Astrocyte (in vitro differentiated cells and primary cell): ENCODE results near the gene ATP10D. TPM values are rescaled to one million over a fixed set of nuclear protein-coding genes. Genes with fewer than 3 reads are reported as not detected.

Experiments
- DNase-seq: peaks from one replicate; pipeline ENCODE4 v3.0.0-alpha.2; 2010; ENCODE audit warnings: low read depth
- FAIRE-seq: peaks from 2 replicates; lab custom pipeline; 2011; peaks lifted over from hg19 to GRCh38; lab: Jason Lieb, UNC
- H2AFZ ChIP-seq: 2 replicates; pipeline ENCODE4 v1.6.0; 2012; ENCODE audit warnings: low read depth, low read length, inconsistent platforms
- H3K27ac ChIP-seq: 2 replicates; pipeline ENCODE4 v1.5.1; 2011; ENCODE audit warnings: low read depth, low read length, inconsistent platforms
- H3K27me3 ChIP-seq: 2 replicates; pipeline ENCODE4 v1.6.0; 2011; ENCODE audit warnings: low read length, inconsistent platforms; ENCODE audit not compliant: insufficient read depth
- H3K36me3 ChIP-seq: 2 replicates; pipeline ENCODE4 v1.5.1; 2011; ENCODE audit warnings: low read length, inconsistent platforms; ENCODE audit not compliant: insufficient read depth
- H3K4me1 ChIP-seq: 2 replicates; pipeline ENCODE4 v1.5.1; 2011; ENCODE audit warnings: low read length, inconsistent platforms; ENCODE audit not compliant: insufficient read depth
- H3K4me2 ChIP-seq: 2 replicates; pipeline ENCODE4 v1.6.0; 2012; ENCODE audit warnings: low read length, inconsistent platforms
- H3K4me3 ChIP-seq: 2 replicates; pipeline ENCODE4 v1.5.1; 2011; ENCODE audit warnings: low read depth, mild to moderate bottlenecking, low read length, inconsistent platforms; ENCODE audit not compliant: insufficient read depth
- H3K79me2 ChIP-seq: 2 replicates; pipeline ENCODE4 v1.6.0; 2012; ENCODE audit warnings: mild to moderate bottlenecking, low read length, inconsistent platforms; ENCODE audit not compliant: insufficient read depth
- H3K9ac ChIP-seq: 2 replicates; pipeline ENCODE4 v1.6.0; 2012; ENCODE audit warnings: mild to moderate bottlenecking, low read length, inconsistent platforms
- H3K9me3 ChIP-seq: 2 replicates; pipeline ENCODE4 v1.5.1; 2012; ENCODE audit warnings: low read depth, mild to moderate bottlenecking, low read length, inconsistent platforms; ENCODE audit not compliant: insufficient read depth
- H4K20me1 ChIP-seq: 2 replicates; pipeline ENCODE4 v1.6.0; 2012; ENCODE audit warnings: low read length, inconsistent platforms; ENCODE audit not compliant: insufficient read depth
- H3K27ac Mint-ChIP-seq: one replicate; pipeline ENCODE4 v1.8.0; 2021; ENCODE audit warnings: mild to moderate bottlenecking, mixed read lengths; ENCODE audit not compliant: unreplicated experiment
- H3K27me3 Mint-ChIP-seq: one replicate; pipeline ENCODE4 v1.8.0; 2021; ENCODE audit warnings: low read depth, mixed read lengths; ENCODE audit not compliant: unreplicated experiment
- H3K36me3 Mint-ChIP-seq: one replicate; pipeline ENCODE4 v1.8.0; 2021; ENCODE audit warnings: low read depth, mixed read lengths; ENCODE audit not compliant: unreplicated experiment
- H3K4me1 Mint-ChIP-seq: one replicate; pipeline ENCODE4 v1.8.0; 2021; ENCODE audit warnings: low read depth, mixed read lengths; ENCODE audit not compliant: unreplicated experiment
- H3K4me3 Mint-ChIP-seq: one replicate; pipeline ENCODE4 v1.8.0; 2021; ENCODE audit warnings: mild to moderate bottlenecking, moderate library complexity, mixed read lengths; ENCODE audit not compliant: unreplicated experiment
- H3K9me3 Mint-ChIP-seq: one replicate; pipeline ENCODE4 v1.8.0; 2021; ENCODE audit warnings: mild to moderate bottlenecking, mixed read lengths; ENCODE audit not compliant: unreplicated experiment
- EZH2 ChIP-seq: IDR thresholded peaks from 2 replicates; pipeline ENCODE4 v1.6.1; 2012; ENCODE audit warnings: mild to moderate bottlenecking, low read length, inconsistent platforms; ENCODE audit not compliant: insufficient read depth
- total RNA-seq: library from RNA; stranded (reverse); gene quantifications from 2 replicates; pipeline ENCODE4 v1.2.1, GENCODE V29; 2021
- TF ChIP-seq, protein P1 (sequence below): IDR thresholded peaks from 2 replicates; pipeline ENCODE4 v1.5.1; 2011; ENCODE audit warnings: low read depth, mild to moderate bottlenecking, inconsistent platforms, low read length, moderate library complexity; ENCODE audit not compliant: insufficient read depth

Gene ATP10D
- total RNA-seq, 1 donor from 2014 or later: 75.8 TPM

DNA sequence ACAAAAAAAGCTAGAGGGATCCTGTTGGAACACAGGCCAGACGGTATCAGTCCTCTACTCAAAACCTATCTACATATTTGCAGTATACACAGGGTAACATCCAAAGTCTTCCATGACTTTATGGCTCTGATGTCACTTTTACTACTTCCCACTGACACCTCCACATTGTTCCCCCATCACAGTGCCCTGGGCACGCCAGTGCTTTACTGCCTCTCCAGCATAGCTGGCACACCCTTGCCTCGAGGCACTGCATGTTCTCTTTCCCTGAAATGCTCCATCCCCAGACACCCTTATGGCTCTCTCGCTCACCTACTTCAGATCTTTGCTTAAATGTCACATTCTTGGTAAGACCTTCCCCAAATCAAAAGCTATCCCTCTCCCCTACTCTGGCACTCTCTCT is 6.3 kb upstream of the ATP10D start:
- H3K36me3 Mint-ChIP-seq: no peaks in the 10 kb centered on the region
- Histone ChIP-seq H2AFZ (no peak overlapping the region), H3K36me3 (no peaks in the 10 kb centered on the region), H3K9ac (no peak overlapping the region), H4K20me1 (no peaks in the 10 kb centered on the region), H3K9me3 (no peaks in the 10 kb centered on the region), H3K27ac (no peak overlapping the region), H3K4me1 (peaks cover 7% of the 10 kb centered on the region), H3K27me3 (no peaks in the 10 kb centered on the region), H3K79me2 (no peaks in the 10 kb centered on the region), H3K4me3 (no peak overlapping the region), H3K4me2 (no peak overlapping the region)
- TF ChIP-seq EZH2: no peak
- TF ChIP-seq, protein P1, sequence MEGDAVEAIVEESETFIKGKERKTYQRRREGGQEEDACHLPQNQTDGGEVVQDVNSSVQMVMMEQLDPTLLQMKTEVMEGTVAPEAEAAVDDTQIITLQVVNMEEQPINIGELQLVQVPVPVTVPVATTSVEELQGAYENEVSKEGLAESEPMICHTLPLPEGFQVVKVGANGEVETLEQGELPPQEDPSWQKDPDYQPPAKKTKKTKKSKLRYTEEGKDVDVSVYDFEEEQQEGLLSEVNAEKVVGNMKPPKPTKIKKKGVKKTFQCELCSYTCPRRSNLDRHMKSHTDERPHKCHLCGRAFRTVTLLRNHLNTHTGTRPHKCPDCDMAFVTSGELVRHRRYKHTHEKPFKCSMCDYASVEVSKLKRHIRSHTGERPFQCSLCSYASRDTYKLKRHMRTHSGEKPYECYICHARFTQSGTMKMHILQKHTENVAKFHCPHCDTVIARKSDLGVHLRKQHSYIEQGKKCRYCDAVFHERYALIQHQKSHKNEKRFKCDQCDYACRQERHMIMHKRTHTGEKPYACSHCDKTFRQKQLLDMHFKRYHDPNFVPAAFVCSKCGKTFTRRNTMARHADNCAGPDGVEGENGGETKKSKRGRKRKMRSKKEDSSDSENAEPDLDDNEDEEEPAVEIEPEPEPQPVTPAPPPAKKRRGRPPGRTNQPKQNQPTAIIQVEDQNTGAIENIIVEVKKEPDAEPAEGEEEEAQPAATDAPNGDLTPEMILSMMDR: no peak
- no peak overlapping the region for H3K27ac Mint-ChIP-seq
- H3K9me3 Mint-ChIP-seq: no peaks in the 10 kb centered on the region
- DNase-seq: no peak
- H3K27me3 Mint-ChIP-seq: no peaks in the 10 kb centered on the region
- no peak overlapping the region for H3K4me3 Mint-ChIP-seq
- no peak for FAIRE-seq
- peaks cover 6% of the 10 kb centered on the region for H3K4me1 Mint-ChIP-seq

DNA sequence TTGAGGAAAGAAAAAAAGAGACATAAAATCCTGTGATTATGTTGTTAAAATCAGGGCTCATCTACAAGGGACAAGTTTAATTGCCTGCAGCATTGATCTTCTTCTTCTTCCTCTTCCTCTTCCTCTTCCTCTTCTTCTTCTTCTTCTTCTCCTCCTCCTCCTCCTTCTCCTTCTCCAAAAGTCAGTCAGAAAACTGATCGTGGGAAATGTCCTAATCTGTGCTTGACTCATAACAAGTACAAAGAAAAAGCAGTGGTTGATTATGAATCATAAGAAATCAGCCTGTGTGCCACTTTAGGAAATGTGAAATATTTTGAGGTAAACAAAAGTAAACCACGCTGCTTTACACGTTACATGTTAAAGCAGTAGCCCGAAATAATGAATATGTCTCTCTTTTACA is 2.7 kb upstream of the ATP10D start:
- FAIRE-seq (no peak), DNase-seq (peak; percentile 72)
- peak overlapping the region; percentile 52 for H3K27ac ChIP-seq
- TF ChIP-seq EZH2: no peak
- TF ChIP-seq, protein P1: no peak
- no peaks in the 10 kb centered on the region for H3K36me3 Mint-ChIP-seq
- H3K36me3 ChIP-seq: no peaks in the 10 kb centered on the region
- no peak overlapping the region for H3K4me3 ChIP-seq
- peak overlapping the region; percentile 30 for H3K9ac ChIP-seq
- no peaks in the 10 kb centered on the region for H3K27me3 Mint-ChIP-seq
- peaks cover 16% of the 10 kb centered on the region for H3K79me2 ChIP-seq
- no peaks in the 10 kb centered on the region for H3K9me3 Mint-ChIP-seq
- no peak overlapping the region for H2AFZ ChIP-seq
- H3K4me2 ChIP-seq: peak overlapping the region; percentile 61
- no peaks in the 10 kb centered on the region for H4K20me1 ChIP-seq
- no peaks in the 10 kb centered on the region for H3K27me3 ChIP-seq
- peaks cover 10% of the 10 kb centered on the region for H3K4me1 ChIP-seq
- H3K4me1 Mint-ChIP-seq: peaks cover 13% of the 10 kb centered on the region
- H3K9me3 ChIP-seq: no peaks in the 10 kb centered on the region
- no peak overlapping the region for H3K4me3 Mint-ChIP-seq
- H3K27ac Mint-ChIP-seq: no peak overlapping the region

DNA sequence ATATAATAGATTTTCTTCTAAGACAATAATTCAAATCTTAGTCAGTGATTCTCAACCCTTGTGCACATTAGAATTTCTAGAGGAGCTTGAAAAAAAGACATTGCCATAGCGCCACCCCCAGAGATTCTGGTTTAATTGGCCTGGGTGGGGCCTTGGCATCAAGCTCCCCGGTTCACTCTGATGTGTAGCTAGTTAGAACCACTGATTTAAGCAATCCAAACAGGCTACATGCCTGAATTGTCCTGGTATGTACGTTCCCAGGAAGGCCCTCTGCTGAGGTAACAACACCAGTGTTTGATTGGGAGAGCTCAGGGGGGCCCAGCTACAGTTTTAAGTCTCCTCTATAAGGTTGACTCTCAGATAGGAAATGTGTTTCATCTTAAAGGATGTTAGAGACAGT is 1.3 kb upstream of the ATP10D start:
- Histone ChIP-seq H3K4me2 (no peak overlapping the region), H3K36me3 (no peaks in the 10 kb centered on the region), H3K4me1 (peaks cover 10% of the 10 kb centered on the region), H3K9me3 (no peaks in the 10 kb centered on the region), H3K4me3 (no peak overlapping the region), H3K27ac (no peak overlapping the region), H3K79me2 (peaks cover 30% of the 10 kb centered on the region), H3K27me3 (no peaks in the 10 kb centered on the region), H2AFZ (peak overlapping the region; percentile 43), H3K9ac (no peak overlapping the region), H4K20me1 (no peaks in the 10 kb centered on the region)
- H3K4me3 Mint-ChIP-seq: no peak overlapping the region
- peaks cover 13% of the 10 kb centered on the region for H3K4me1 Mint-ChIP-seq
- no peak for FAIRE-seq
- no peaks in the 10 kb centered on the region for H3K27me3 Mint-ChIP-seq
- no peak overlapping the region for H3K27ac Mint-ChIP-seq
- TF ChIP-seq, protein P1: no peak
- TF ChIP-seq EZH2: no peak
- peak; percentile 42 for DNase-seq
- H3K9me3 Mint-ChIP-seq: no peaks in the 10 kb centered on the region
- H3K36me3 Mint-ChIP-seq: peaks cover under 1% of the 10 kb centered on the region
